IMR-90 (cell line): ENCODE results near the gene CLUH. TPM values are rescaled to one million over a fixed set of nuclear protein-coding genes. Genes with fewer than 3 reads are reported as not detected.

Source experiments
- microRNA-seq, 2 experiments: library from miRNA; stranded (forward) in 1 of 2; unstranded in 1 of 2; fragments of 10-50 nt in 1 of 2; fragments of <30 nt in 1 of 2; gene quantifications in 1 of 2; microRNA quantifications in 1 of 2; one replicate each; pipeline versions ENCODE3 to v1.1.0; 2013 to 2020; ENCODE audit not compliant: insufficient read depth in 1 of 2, insufficient read length in 1 of 2, unreplicated experiment in 1 of 2
- polyA plus RNA-seq, 3 experiments: library from polyadenylated mRNA; depleted of rRNA; stranded (reverse); fragments of >200 nt; gene quantifications; 2 replicates each; pipeline ENCODE4 v1.2.3, GENCODE V29; 2012; ENCODE audit warnings: low replicate concordance in 1 of 3
- small RNA-seq, 5 experiments: library from RNA; depleted of rRNA; stranded (forward); fragments of <200 nt; gene quantifications; one replicate each; pipeline ENCODE3, GENCODE V24; 2012
- total RNA-seq: library from RNA; depleted of rRNA; stranded (reverse); fragments of >200 nt; gene quantifications from 2 replicates; pipeline ENCODE4 v1.2.3, GENCODE V29; 2012; rRNA removed

The CLUH gene
- total and polyA plus RNA-seq, 2 of the 4 experiments (the other 2 are of a cell fraction): 12.9 to 42.0 TPM

Small RNAs within 50 kb of the gene (microRNA-seq; reads per million reads assigned to microRNA genes)
- gene MIR1253 (ENCODE audit: insufficient read depth in 1 of 2, insufficient read length in 1 of 2, unreplicated experiment in 1 of 2) (0 reads per million in 2 experiments), gene MIR6776 (ENCODE audit: insufficient read depth in 1 of 2, insufficient read length in 1 of 2, unreplicated experiment in 1 of 2) (0 to 1.1 reads per million in 2 experiments), gene RN7SL608P (ENCODE audit: insufficient read depth, insufficient read length) (not detected), gene hsa-mir-1253 (ENCODE audit: insufficient read depth, insufficient read length) (not detected)

Small RNAs within 50 kb of the gene (small RNA-seq; reads per million reads assigned to genes)
- gene MIR1253 (0 reads per million in 5 experiments), gene MIR6776 (0 to 0.76 (median 0) reads per million in 5 experiments), gene RN7SL608P (0 reads per million in 5 experiments), gene hsa-mir-1253 (0 reads per million in 5 experiments)

Other genes starting within 250 kb of the CLUH start
- gene METTL16, start 199.9 kb downstream of the CLUH start, total RNA-seq: 15.4 and 15.8 TPM in 2 replicates
- 9.4 and 11.8 TPM in 2 replicates for gene METTL16, start 199.9 kb downstream of the CLUH start, polyA plus RNA-seq (2012; rRNA removed)
- gene PAFAH1B1, start 118.1 kb downstream of the CLUH start, total RNA-seq: 121 and 127 TPM in 2 replicates
- 52.7 and 64.5 TPM in 2 replicates for gene PAFAH1B1, start 118.1 kb downstream of the CLUH start, polyA plus RNA-seq (2012; rRNA removed)
- not detected in 2 replicates for gene CCDC92B, start 37.9 kb upstream of the CLUH start, total RNA-seq
- gene CCDC92B, start 37.9 kb upstream of the CLUH start, polyA plus RNA-seq (2012; rRNA removed): not detected in 2 replicates
- 4.7 and 5.7 TPM in 2 replicates for gene RAP1GAP2, start 84.7 kb upstream of the CLUH start, total RNA-seq
- 7.5 and 8.6 TPM in 2 replicates for gene RAP1GAP2, start 84.7 kb upstream of the CLUH start, polyA plus RNA-seq (2012; rRNA removed)